Left cardiac atrium (tissue), 4 donors: ENCODE measurements around the gene SLC4A8. TPM values are rescaled to one million over a fixed set of nuclear protein-coding genes. Genes with fewer than 3 reads are reported as not detected.

Experiments used
- ATAC-seq, 2 donors: fragments of 200-7000 bp; cut with Tn5 transposase; one replicate each; pipeline ENCODE4 v1.9.1; 2020; ENCODE audit warnings: mild to moderate bottlenecking in 2 of 2, moderate library complexity in 2 of 2
- DNase-seq: peaks from one replicate; pipeline ENCODE4 v3.0.0-alpha.2; 2020
- intact Hi-C, 2 donors: fragments of 100-400 bp; cut with DNase I; formaldehyde crosslinking; loops; one replicate each; pipeline versions ENCODE4 v1.14.1 to v1.15.1; 2022 to 2023
- total RNA-seq, 2 donors: library from RNA; stranded (reverse); fragmentation: NEBNext Ultra II Directional; extraction: Animal tissue kit (Norgen Biotek cat#: 25700); gene quantifications; one replicate each; pipeline ENCODE4 v1.2.1, GENCODE V29; 2021
- donor health status: DM: no; HTN: yes; CAD: no.
- donor health status: DM: no; HTN: yes; CAD: no; lungs with severe emphysema.
- donor health status: DM: yes; HTN: yes; CAD: no.
- donor health status: Dilated cardiomyopathy.

Gene SLC4A8
- total RNA-seq, 2 donors from 2014 or later = 0.29 to 0.71 TPM

DNA sequence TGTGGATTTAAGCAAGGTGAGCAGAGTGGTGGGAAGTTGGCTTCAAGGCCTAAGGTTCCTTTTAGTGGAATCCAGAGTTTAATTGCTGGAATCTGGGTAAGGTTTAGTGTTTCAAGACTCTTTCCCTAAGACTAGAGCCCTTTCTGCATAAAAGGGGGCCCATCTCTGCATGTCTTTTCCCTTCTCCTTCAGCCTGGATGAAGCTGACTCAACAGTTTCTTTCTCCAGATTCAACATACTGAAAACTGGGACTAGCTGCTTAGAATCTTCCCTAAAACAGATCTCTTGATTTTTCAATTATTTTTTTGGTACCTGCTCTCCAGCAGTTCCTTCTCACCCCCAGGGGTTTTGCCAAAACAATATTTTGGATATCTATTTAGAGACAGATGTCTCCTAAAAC lies 34.0 kb downstream of the SLC4A8 start:
- ATAC-seq (no peak), DNase-seq (no peak)
- intact Hi-C loops = no loop called here

DNA sequence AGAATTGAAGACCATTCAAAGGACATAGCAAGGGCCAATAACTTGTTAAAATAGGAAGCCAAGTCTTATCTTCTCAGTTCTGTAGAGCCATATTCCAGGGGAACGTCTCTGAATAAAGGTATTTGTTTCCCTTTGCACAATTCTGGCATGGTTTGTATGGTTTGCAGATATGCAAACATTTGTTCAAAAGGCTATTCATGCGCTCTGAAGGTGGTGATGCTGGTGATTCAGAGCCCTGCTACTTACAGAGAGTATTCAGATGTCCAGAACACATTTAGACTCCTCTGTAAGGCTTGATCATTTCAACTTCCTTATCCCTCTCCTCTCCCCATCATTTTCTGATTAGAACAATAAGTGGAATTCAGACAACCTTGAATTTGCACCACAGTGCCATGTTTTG lies 35.9 kb downstream of the SLC4A8 start:
- intact Hi-C loops = no loop called here
- no peak for ATAC-seq
- no peak for DNase-seq

DNA sequence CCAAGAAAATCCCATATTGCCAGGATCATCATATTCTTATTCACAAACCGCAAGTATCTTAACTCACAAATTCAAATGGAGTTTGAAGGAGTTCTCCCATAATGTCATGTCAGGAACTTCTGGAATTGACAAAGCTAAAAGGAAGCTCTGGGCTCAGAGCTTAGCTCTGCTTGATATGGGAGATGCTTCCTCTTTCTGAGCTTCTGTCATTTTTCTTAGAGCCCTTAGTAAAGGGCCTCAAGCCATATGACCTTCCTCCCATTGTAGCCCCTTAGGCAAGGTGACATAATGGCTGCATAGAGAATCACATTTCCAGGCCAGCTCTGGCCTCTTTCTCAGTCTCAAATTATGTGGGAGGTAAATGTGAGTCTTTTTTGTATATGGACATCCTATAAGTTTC lies 40.9 kb downstream of the SLC4A8 start:
- intact Hi-C loops = no loop called here
- no peak for ATAC-seq
- DNase-seq = no peak

DNA sequence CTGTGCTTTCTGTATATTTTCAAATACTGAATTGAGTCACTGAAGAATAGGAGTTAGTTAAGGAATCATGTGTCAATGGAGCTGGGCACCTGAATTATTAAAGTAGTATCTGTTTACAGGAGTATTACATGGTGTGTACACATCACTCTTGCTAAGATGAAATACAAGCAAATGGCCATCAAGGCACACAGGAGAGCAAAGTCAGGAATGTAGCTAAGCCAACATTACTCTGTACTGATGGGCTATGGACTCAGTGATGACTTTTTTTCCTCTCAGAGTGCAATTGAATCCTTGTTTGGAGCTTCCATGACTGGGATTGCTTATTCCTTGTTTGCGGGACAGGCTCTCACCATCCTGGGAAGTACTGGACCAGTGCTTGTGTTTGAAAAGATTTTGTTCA lies 45.5 kb downstream of the SLC4A8 start:
- ATAC-seq = no peak
- no peak for DNase-seq
- intact Hi-C loops = no loop called here

DNA sequence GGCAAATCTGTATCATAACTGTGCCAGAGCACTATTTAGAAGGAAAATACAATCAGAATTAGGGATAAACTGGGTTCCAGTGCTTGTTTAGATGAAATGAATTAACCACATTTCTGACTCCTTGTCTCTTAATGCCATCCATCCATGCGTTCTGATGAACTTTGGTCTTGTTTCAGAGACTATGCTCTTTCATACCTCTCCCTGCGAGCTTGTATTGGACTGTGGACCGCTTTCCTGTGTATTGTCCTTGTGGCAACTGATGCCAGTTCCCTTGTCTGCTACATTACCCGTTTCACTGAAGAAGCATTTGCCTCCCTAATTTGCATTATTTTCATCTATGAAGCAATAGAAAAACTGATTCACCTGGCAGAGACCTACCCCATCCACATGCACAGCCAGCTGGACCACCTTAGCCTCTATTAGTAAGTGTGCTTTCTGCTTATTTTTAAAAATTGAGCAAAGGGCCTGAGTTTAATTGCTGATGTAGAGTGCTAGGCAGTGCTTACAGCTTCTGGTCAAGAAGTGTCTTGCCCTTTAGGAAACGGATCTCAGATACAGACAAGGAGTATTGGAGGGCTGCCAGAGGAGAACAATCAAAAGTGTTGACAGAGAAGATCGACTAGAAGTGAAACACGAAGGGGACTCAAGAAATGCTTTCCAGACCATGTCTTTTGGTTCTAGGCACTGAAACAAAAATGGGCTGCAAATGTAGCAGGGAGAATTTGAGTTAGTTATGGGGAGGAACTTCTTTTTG lies 46.7 kb downstream of the SLC4A8 start:
- intact Hi-C loops = no loop called here
- no peak for ATAC-seq
- DNase-seq = no peak

DNA sequence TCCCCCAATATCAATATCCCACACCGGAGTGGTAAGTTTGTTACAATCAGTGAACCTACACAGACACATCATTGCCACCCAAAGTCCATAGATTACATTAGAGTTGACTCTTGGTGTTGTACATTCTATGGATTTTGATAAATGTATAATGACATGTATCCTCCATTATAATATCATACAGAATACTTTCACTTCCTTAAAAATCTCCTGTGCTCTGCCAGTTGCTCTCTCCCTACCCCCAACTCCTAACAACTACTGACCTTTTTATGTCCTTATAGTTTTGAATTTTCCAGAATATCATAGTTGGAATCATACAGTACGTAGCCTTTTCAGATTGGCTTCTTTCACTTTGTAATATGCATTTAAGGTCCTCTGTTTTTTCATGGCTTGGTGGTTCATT lies 48.4 kb downstream of the SLC4A8 start:
- intact Hi-C loops = no loop called here
- ATAC-seq = no peak
- DNase-seq = no peak

DNA sequence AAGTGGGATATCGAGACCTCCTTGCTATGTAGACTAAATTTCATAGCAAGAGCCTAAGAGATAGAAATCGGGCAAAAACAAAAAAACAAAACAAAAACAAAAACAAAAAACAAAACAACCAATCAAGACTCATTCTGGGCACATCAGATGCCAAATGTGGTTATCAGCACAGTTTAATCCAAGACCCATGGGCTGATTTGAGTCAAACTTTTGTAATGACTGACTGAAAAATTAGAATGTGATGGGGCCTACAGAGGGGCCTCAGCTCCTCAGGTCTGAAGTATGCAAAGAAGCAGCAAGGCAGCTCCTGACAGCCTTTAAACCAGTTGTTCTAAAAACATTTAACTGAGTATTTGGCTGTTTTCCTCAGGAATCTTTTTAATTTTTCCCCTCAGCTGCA lies 49.3 kb downstream of the SLC4A8 start:
- intact Hi-C loops = no loop called here
- ATAC-seq (no peak), DNase-seq (no peak)

DNA sequence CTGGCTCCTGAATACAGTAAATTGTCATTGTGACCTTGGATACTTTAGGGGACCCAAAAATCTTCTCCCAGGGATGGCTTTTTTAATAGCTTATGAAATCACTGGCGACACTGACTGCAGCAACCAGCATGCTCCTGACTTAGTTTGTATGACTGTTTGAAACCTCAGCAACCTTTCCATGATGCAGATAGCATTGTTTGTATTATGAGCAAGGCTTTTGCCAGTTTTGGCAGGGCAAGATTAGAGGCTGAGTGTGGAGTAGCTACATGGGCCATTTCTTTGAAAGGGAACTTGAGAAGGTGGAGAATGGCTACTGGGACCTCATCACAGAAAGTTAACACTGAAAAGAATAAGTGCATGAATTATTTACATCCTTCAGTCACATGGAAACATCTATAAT lies 50.9 kb downstream of the SLC4A8 start:
- ATAC-seq = no peak
- intact Hi-C loops = no loop called here
- DNase-seq = no peak

DNA sequence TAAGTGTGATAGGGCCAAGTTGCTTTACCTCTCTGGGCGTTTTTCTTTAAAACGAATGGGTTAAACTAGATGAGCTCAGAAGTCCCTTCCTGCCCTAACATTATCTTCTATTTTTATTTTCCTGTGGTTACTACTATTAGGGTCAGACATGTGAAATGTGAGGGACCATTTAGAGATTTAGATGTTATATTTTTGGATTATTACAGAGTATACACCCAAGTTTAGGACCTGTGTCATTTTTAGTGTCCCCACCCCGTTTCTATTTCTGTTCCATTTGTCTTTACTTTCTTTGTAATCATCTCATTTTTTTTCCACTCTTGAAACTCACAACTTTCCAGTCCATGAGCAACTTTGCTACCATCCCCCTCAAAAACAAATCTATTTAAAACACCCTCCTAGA lies 56.3 kb downstream of the SLC4A8 start:
- ATAC-seq (no peak), DNase-seq (no peak)
- intact Hi-C loops = no loop called here

DNA sequence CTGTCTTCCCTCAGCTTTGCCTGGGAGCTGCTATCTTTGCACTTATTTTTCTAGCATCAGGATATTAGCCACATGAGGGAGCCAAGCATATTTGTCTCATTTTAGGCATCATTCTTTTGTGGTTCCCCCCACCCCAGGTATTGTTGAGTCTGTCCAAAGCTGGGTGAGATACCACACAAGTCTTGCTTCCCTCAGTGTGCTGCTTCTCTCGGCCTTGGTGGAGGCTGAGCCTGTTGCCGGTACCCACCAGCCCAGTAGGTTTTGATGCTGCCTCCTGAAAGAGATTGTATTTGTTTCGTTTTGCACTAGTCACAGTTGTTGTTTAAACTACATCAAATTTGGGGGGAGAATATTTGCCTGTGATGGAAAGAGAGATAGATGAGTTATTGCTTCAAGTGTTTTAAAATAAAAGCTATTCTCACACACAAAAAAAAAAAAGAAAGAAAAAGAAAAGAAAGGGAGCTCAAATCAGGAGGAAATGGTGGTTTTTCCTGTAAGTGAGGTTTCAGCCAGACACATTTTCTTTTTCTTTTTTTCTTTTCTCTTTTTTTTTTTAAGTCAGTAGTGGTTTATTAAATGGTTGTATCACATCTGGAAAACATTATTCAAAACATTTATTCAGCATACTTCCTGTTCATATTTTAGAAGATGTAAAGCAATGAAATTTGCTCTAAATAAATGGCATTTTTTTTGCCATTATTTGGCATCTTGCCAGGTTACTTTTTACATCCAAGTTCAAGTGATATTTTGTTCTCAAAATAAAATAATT lies 58.5 kb downstream of the SLC4A8 start:
- ATAC-seq (no peak), DNase-seq (no peak)
- intact Hi-C loops = no loop called here

DNA sequence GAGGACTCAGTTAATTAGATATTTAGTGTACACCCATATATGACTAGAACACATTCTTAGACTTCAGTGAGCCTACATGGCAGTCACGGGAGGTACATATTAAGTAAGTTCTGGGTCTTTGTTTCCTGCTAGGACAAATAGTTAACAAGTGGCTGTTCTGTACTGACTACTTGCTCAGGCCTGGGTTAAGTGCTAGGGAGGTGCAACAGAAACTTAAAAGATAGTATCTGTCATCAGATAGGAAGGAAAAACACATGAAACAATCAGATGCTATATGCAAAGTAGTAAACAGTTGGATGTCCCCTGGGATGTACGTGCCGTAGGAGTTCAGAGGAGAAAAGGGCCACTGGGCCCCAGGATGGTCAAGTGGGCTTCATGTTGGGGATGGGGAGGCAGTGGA lies 59.5 kb downstream of the SLC4A8 start:
- ATAC-seq (no peak), DNase-seq (no peak)
- intact Hi-C loops = no loop called here

DNA sequence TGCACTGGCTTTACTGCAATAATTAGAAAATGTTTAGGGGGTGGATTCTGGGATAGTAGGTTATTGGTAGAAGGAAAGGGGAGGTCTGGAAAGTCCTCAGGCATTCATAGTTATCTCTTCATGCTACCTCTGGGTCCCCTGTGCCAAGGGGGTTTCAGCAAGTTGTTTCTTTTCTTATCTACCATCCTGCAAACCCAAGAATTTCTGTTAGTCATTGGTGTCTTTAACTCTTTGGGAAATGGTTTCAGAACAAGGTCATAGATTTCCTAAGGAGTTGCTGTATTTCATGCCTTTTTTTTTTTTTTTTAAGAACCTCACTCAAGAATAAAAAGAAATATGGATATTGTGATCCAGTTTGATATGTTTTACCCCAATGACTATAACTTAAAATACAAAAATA lies 63.6 kb downstream of the SLC4A8 start:
- no peak for DNase-seq

DNA sequence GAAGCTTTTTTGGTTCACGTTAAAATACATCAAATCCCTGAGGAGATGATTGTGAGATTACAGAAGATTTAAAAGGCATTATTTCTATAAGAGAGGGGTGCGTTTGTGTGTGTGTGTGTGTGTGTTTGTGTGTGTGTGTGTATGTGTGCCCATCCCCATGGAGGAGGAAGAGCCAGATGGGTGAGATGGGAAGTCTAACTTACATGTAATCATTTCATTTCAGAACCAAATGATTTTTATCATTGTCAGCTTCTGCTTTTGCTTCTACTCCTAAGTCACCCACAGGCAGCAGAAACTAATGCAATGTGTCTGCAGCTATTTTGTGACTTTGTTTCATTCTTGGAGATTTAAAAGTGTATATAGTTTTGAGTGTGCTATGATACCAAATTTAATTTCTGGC lies 68.7 kb downstream of the SLC4A8 start:
- intact Hi-C loops = no loop called here
- no peak for DNase-seq
- ATAC-seq = no peak

More for the DNA sequence above, 63.6 kb downstream of the SLC4A8 start:
- intact Hi-C loops = no loop called here
- ATAC-seq = no peak

DNA sequence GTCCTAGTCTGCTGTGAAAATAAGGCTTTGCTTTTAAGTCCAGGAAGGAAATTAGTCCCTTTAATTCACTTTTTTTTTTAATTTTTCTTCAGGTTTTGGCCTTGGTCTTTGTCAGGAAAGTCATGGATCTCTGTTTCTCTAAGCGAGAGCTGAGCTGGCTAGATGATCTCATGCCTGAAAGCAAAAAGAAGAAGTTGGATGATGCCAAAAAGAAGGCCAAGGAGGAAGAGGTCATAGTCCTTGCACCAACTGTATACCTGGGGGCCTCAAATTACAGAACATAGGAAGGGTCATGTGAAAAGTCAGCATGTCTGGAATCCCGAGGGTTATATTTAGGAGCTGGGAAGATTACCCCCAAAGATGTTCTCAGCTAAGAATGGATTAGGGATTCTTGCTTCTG lies 72.3 kb downstream of the SLC4A8 start:
- no peak for ATAC-seq
- intact Hi-C loops = no loop called here
- no peak for DNase-seq

DNA sequence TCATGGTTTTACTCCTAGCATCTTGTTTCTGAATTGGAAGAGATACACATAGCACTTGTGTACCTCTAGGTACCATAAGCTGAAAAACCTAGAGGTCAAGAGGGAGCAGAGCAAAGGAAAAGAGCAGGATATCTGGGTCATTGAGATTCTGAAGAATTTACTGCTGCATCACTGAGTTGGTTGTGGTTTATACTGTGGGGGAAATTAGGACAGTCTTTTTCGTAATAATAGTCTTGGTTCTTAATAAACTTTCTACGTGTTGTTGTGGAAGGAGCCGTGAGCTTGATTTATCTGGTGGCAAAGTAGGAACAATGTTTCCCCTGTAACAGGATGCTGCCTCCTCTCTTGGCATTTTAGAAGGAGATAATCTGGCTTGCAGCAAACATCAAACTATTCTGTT lies 80.2 kb downstream of the SLC4A8 start:
- no peak for ATAC-seq
- intact Hi-C loops = no loop called here
- DNase-seq = no peak

DNA sequence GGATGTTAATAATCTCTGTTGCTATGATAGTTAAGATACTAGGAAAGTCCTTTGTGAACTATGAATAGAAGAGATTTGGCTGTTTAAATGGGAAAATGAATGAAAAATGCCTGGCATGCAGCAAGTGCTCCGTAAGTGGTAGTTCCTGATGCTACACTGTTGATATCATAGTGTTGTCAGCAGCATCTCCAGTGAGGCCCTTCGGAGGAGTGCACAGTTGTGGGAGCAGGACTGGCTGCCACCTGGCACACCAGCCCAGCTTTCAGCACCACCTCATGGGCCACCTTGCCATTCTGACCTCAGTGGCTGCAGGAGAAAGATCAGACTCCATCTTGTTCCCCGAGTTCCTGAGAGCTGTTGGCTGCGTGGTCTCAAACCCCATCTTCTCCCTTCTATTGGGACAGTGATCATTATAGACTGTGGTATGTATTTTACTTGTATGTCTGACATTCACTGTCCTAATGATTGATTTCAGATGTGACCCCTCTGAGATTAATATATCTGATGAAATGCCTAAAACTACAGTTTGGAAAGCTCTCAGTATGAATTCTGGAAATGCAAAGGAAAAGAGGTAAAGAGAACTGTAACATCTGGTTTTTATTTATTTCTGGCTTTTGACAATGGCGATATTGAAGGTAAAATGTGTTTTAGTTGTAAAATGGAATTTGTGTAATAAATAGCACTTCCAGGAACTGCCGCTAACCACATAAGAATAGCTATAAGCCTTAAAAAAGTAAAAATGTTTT lies 80.9 kb downstream of the SLC4A8 start:
- ATAC-seq = no peak
- no peak for DNase-seq

DNA sequence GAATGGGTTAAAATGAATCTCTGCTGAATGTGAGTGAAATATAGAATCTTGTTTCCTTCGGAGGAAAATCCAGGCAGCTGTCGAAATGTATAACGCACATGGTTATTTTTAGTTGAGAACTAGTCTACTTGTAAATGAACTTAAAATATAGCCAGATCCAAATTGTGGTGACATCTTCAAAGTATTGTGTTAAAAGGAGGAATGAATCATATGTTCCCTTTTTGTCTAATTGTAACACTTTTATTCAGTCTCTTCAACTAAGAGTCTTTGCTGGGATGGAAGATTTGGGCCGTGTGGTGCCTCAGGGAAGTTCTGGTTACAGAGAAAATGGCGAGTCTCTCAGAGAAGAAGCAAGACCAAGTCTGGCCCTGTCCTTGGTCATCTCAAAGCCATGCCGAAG lies 82.5 kb downstream of the SLC4A8 start:
- intact Hi-C loops = no loop called here
- ATAC-seq (no peak), DNase-seq (no peak)

More for the DNA sequence above, 80.9 kb downstream of the SLC4A8 start:
- intact Hi-C loops = no loop called here

DNA sequence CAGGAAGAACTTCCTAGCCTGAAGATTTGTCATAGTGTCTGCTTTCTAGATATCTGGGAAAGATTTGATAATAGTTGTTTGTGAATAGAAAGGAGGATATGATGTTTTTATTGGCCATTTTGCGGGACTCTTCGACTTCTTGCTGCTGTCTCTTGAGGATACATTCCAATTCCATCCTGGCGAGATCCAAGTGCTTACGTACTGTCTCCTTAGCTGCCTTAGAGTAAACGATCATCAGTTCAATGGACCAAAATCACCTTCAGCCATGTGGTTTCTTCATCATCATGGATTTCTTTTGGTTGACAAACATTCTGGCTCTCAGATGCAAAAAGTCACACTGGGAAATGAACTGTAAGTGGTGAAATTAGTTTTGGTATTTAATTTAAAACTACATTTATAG lies 83.7 kb downstream of the SLC4A8 start:
- intact Hi-C loops = no loop called here
- ATAC-seq = no peak
- no peak for DNase-seq

DNA sequence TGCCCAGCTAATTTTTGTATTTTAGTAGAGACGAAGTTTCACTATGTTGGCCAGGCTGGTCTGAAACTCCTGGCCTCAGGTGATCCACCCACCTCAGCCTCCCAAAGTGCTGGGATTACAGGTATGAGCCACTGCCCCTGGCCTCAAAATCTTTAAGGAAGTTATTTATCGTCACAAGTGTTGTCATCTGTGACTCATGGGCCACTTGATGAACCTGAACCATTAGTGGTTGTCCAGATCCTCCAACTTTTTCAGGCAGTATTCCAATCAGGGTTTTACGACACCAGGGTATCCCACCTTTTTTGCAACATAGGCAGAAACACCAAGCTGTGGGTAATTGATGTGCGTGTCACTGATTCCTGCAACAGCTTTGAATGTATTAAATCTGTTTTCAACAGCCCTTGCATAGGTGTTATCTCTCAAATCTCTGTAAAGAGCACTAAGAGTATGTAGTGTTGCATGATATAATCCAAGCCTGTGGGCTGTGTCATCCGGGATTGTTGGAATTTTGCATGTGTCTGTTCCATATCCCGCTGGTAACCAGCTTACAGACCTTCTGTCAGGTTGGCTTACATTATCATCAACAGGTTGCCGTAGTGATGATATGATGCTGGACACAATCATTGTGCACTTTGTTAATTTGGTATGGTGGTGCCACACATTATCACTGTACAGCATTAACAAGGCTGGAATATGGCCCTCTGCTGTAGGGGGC lies 87.1 kb downstream of the SLC4A8 start:
- DNase-seq = no peak
- no peak for ATAC-seq
- intact Hi-C loops = no loop called here

DNA sequence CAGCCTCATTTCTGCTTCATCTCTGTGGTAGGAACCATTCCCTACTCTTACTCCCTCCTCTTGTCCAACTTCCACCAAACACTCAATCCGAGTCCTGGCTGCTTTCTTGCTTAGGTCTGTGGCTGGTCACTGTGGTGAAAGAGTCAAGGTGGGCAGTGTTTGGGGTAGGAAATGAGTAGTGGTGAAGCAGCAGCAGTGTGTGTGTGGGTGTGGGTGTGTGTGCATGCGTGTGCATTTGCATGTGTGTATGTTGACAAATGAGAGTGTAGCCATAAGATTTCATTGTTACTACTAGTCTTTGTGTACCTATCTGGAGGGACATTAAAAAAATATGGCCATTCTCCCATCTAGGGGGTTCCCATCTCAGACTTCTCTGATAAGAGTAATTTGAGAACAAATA lies 87.8 kb downstream of the SLC4A8 start:
- ATAC-seq = no peak
- intact Hi-C loops = no loop called here
- no peak for DNase-seq
